ENCODE measurements around the gene COA8. TPM values are rescaled to one million over a fixed set of nuclear protein-coding genes. Genes with fewer than 3 reads are reported as not detected.

The COA8 gene
- total RNA-seq, 1 donor from 2014 or later, result 42.0 TPM

- DNase-seq (ENCODE audit: extremely low spot score, unreplicated experiment), result no peak
- Mint-ChIP-seq H3K27me3 (ENCODE audit: unreplicated experiment) (no peaks in the 10 kb centered on the region), H3K27ac (ENCODE audit: unreplicated experiment) (no peak overlapping the region), H3K4me1 (ENCODE audit: unreplicated experiment) (peaks cover 23% of the 10 kb centered on the region), H3K36me3 (ENCODE audit: unreplicated experiment) (peaks cover 13% of the 10 kb centered on the region), H3K9me3 (ENCODE audit: unreplicated experiment) (no peaks in the 10 kb centered on the region), H3K4me3 (ENCODE audit: unreplicated experiment) (no peak overlapping the region)
- no peak for TF ChIP-seq CTCF (IDR thresholded peaks at IDR 0.05)
Observed at GRCh38 chr14:103558071-103558882, 4.5 kb upstream of the COA8 start.

DNA sequence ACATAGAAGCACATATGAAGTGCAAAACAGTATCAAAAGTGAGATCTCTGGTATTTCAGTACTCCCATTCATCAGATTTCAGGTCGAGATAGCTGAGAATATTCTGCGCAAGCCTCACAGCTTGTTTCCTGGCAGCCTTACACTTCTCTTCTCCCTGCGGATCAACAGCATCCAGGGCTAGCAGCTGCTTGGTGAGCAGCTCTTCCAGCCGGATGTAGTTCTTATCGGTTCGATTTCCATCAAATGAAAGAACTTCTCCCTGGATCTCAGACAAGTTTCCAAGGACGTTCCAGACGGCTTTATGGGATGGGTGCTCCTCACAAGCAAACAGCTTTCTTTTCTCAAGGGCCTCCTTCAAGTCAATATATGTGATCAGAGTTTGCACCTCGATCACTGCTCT lies 3.0 kb upstream of the COA8 start:
- DNase-seq (ENCODE audit: extremely low spot score, unreplicated experiment), result no peak
- Mint-ChIP-seq H3K4me3 (ENCODE audit: unreplicated experiment) (no peak overlapping the region), H3K27ac (ENCODE audit: unreplicated experiment) (no peak overlapping the region), H3K27me3 (ENCODE audit: unreplicated experiment) (no peaks in the 10 kb centered on the region), H3K9me3 (ENCODE audit: unreplicated experiment) (no peaks in the 10 kb centered on the region), H3K36me3 (ENCODE audit: unreplicated experiment) (peaks cover 13% of the 10 kb centered on the region), H3K4me1 (ENCODE audit: unreplicated experiment) (peaks cover 34% of the 10 kb centered on the region)
- TF ChIP-seq CTCF (IDR thresholded peaks at IDR 0.05), result no peak

DNA sequence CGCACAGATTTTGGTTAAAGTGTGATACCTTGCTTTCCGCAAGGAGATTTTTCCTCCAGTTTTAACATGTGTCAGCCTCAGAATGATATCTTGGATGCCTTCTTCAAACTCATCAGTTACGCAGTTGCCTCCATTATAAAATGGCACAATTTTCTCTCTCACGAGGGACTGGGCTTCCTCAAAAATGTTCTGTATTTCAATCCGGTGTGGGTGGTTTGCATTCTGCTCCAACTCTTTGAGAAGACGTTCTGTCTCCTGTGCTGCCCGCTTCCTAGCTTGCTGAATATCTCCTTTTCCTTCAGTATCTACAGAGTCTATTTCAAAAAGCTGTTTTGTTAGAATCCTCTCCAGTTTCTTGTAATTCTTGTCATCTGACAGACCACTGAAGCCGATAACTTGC lies 2.1 kb upstream of the COA8 start:
- Mint-ChIP-seq H3K9me3 (ENCODE audit: unreplicated experiment) (no peaks in the 10 kb centered on the region), H3K27ac (ENCODE audit: unreplicated experiment) (no peak overlapping the region), H3K4me3 (ENCODE audit: unreplicated experiment) (peak overlapping the region; percentile 94), H3K36me3 (ENCODE audit: unreplicated experiment) (peaks cover 13% of the 10 kb centered on the region), H3K27me3 (ENCODE audit: unreplicated experiment) (no peaks in the 10 kb centered on the region), H3K4me1 (ENCODE audit: unreplicated experiment) (peaks cover 39% of the 10 kb centered on the region)
- no peak for TF ChIP-seq CTCF (IDR thresholded peaks at IDR 0.05)
- no peak for DNase-seq (ENCODE audit: extremely low spot score, unreplicated experiment)

DNA sequence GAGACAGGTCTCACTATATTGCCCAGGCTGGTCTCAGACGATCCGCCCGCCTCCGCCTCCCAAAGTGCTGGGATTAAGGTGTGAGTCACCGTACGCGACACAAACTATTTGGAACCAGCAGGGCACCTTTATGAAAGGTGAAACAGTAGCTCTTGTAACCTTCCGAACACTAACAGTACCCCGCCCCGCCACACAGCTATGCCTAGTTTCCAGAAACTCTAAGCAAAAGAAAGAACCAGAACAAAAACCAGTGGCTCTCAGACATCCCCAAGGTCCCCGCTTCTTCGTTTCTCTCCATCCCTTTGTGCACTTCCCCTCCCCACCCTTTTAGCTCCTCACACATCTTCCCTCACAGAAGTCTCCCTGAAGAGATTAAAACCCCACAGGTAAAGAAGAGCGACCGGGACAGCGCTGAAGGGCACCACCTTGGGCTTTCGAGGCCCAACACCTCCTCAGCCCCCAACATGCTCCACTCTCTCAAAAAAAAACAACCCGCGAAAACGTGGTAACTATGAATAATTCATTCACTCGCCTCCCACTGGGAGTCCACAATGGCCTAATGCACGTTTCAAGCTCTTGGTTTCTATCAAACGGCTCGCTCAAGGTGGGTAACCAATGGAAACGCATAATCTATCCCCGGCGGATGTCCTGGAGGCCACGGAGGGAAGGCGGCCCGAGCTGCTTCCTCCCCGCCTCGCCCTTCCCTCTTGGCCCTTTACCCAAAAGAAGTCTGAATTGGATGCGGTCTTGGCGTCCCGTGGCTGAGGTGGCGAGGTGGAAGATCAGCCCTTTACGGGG lies 1.2 kb upstream of the COA8 start:
- Mint-ChIP-seq H3K36me3 (ENCODE audit: unreplicated experiment) (peaks cover 13% of the 10 kb centered on the region), H3K9me3 (ENCODE audit: unreplicated experiment) (no peaks in the 10 kb centered on the region), H3K4me1 (ENCODE audit: unreplicated experiment) (peaks cover 39% of the 10 kb centered on the region), H3K4me3 (ENCODE audit: unreplicated experiment) (peak overlapping the region; percentile 94), H3K27me3 (ENCODE audit: unreplicated experiment) (no peaks in the 10 kb centered on the region), H3K27ac (ENCODE audit: unreplicated experiment) (peak overlapping the region; percentile 91)
- no peak for DNase-seq (ENCODE audit: extremely low spot score, unreplicated experiment)
- TF ChIP-seq CTCF (IDR thresholded peaks at IDR 0.05), result no peak

DNA sequence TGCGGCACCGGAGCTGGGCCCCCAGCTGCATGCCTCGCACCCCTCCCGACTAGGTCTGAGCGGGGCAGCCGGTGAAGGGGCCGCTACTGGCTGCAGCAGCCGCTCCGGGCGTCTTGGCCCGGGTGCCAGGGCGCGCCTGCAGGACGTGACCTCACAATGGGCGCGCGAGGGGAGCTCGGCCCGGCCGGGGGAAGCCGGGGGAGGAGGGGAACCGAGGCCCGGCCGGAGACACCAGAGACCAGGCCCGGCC lies 656 bp upstream of the COA8 start:
- no peak for DNase-seq (ENCODE audit: extremely low spot score, unreplicated experiment)
- H3K4me3 Mint-ChIP-seq (ENCODE audit: unreplicated experiment), result peak overlapping the region; percentile 94
- H3K36me3 Mint-ChIP-seq (ENCODE audit: unreplicated experiment), result peaks cover 13% of the 10 kb centered on the region
- H3K27me3 Mint-ChIP-seq (ENCODE audit: unreplicated experiment), result no peaks in the 10 kb centered on the region
- peaks cover 39% of the 10 kb centered on the region for H3K4me1 Mint-ChIP-seq (ENCODE audit: unreplicated experiment)
- H3K27ac Mint-ChIP-seq (ENCODE audit: unreplicated experiment), result peak overlapping the region; percentile 91
- no peak for TF ChIP-seq CTCF (IDR thresholded peaks at IDR 0.05)
- H3K9me3 Mint-ChIP-seq (ENCODE audit: unreplicated experiment), result no peaks in the 10 kb centered on the region

Measured in osteocyte (in vitro differentiated cells).